Left ventricle myocardium inferior (tissue), 1 donor: ENCODE results near the gene ZDHHC14. TPM values are rescaled to one million over a fixed set of nuclear protein-coding genes. Genes with fewer than 3 reads are reported as not detected.

ENCODE experiments used
- DNase-seq: peaks from one replicate; pipeline ENCODE4 v3.0.0-alpha.2; 2020
- H3K27ac ChIP-seq: fragments of 200-600 bp; replicated peaks from 2 replicates; pipeline ENCODE4 v1.8.0; 2021
- H3K27me3 ChIP-seq: fragments of 200-600 bp; 2 replicates; pipeline ENCODE4 v1.8.0; 2021; ENCODE audit warnings: low read depth
- H3K36me3 ChIP-seq: fragments of 200-600 bp; 2 replicates; pipeline ENCODE4 v1.8.0; 2021
- H3K4me1 ChIP-seq: fragments of 200-600 bp; 2 replicates; pipeline ENCODE4 v1.8.0; 2021
- H3K4me3 ChIP-seq: fragments of 200-600 bp; 2 replicates; pipeline ENCODE4 v1.8.0; 2021; ENCODE audit warnings: mild to moderate bottlenecking, moderate library complexity
- H3K9me3 ChIP-seq: fragments of 200-600 bp; replicated peaks from 2 replicates; pipeline ENCODE4 v1.8.0; 2021
- intact Hi-C: fragments of 100-400 bp; cut with micrococcal nuclease; formaldehyde crosslinking; loops from one replicate; pipeline ENCODE4 v1.11.0; 2022
- total RNA-seq: library from RNA; stranded (reverse); fragmentation: NEBNext Ultra II Directional; extraction: Animal tissue kit (Norgen Biotek cat#: 25700); gene quantifications from one replicate; pipeline ENCODE4 v1.2.1, GENCODE V29; 2021
- TF ChIP-seq, protein P1 (sequence below): fragments of 200-600 bp; IDR thresholded peaks from 2 replicates; pipeline ENCODE4 v1.8.0; 2021; ENCODE audit warnings: antibody characterized with exemption, mild to moderate bottlenecking, borderline replicate concordance
- donor health status: DM: no; HTN: yes; CAD: no; lungs with severe emphysema.

ZDHHC14 gene
- total RNA-seq, 1 donor from 2014 or later: 10.0 TPM

DNA sequence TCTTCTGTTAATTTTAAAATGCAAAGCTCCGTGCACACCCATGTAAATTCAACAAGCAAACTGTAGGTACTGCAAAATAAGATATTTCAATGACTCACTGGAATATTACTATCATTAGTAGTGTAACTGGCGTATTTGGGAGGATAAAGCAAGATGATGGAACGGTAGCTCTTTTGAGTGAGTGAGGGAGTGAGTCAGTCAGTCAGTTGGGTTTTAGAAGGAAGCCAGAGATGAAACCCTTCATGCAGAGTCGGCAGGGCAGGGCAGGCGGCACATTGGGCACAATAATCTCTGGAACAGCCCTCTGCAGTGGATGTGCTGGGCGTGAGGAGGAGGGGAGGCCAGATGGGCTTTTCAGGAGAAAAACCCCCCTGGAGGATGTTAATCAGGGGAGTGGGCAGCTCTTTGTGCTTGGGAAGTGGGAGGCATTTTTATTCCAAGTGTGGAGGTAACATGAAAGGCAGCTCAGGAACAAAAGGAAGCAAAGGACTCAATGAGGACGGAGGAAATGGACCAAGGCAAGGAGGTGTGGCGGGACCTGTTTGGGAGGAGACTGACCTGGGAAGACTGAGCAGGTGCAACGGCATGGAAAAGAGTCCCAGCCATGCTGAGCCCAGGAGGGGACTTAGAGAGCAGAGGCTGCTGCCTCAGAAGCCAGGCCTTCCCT lies 171.2 kb downstream of the ZDHHC14 start:
- intact Hi-C loops: no loop called here

DNA sequence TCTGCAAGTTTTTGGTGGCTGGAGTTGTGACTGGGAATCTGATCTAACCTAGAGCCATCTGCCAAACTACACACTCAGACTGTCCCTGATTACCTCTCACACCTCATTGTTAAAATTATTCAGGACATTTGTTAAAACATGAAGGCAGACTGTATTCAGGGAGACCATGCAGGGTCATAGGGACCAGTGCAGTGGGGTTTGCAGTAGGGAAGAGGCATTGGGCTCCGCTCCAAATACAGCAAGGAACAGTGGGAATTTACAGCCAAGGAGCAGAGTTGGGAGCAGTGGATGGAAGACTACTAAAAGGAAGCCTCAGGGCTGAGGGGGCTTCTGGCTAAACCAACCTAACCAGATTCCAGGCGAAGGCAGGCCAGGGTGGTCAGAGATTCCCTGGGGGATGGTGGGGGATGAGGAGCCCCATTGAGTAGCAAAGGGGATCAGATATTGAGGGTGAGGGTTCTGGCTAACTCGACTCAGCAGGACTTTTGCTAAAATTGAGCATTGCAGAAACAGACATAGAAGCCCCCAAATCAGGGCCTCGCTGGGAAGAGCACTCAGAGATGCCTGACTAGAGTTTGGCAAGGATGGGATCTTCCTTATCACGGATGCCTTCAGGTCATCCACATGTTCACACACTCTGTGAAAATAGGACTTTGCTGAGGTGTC lies 172.0 kb downstream of the ZDHHC14 start:
- Histone ChIP-seq H3K9me3 (no peaks in the 10 kb centered on the region), H3K4me1 (peaks cover 7% of the 10 kb centered on the region), H3K27me3 (no peaks in the 10 kb centered on the region), H3K4me3 (no peak overlapping the region), H3K36me3 (no peaks in the 10 kb centered on the region), H3K27ac (no peak overlapping the region)
- DNase-seq: no peak
- intact Hi-C loops: no loop called here
- TF ChIP-seq, protein P1, sequence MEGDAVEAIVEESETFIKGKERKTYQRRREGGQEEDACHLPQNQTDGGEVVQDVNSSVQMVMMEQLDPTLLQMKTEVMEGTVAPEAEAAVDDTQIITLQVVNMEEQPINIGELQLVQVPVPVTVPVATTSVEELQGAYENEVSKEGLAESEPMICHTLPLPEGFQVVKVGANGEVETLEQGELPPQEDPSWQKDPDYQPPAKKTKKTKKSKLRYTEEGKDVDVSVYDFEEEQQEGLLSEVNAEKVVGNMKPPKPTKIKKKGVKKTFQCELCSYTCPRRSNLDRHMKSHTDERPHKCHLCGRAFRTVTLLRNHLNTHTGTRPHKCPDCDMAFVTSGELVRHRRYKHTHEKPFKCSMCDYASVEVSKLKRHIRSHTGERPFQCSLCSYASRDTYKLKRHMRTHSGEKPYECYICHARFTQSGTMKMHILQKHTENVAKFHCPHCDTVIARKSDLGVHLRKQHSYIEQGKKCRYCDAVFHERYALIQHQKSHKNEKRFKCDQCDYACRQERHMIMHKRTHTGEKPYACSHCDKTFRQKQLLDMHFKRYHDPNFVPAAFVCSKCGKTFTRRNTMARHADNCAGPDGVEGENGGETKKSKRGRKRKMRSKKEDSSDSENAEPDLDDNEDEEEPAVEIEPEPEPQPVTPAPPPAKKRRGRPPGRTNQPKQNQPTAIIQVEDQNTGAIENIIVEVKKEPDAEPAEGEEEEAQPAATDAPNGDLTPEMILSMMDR: no peak

More for the DNA sequence above, 171.2 kb downstream of the ZDHHC14 start:
- Histone ChIP-seq H3K4me3 (no peak overlapping the region), H3K36me3 (no peaks in the 10 kb centered on the region), H3K27ac (no peak overlapping the region), H3K9me3 (no peaks in the 10 kb centered on the region), H3K27me3 (no peaks in the 10 kb centered on the region), H3K4me1 (peaks cover 7% of the 10 kb centered on the region)
- DNase-seq: no peak
- TF ChIP-seq, protein P1: no peak

DNA sequence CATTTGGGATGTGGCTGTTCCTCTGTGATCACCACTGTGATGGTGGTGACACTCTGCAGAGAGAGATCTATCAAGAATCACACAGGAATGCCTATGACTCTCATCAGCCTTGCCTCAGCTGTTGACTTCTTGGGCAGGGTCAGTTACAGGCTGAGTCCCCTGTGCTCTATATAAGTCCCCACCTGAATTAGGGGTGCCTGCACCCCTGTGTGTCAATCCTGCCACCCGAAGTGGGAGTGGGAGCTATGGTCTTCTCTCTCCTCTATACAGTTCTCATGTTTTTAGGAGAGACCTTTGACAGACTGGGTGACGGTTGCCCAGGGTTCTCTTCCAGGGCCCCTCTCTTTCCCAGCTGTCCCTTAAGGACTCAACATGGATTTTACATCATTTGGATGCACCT lies 173.8 kb downstream of the ZDHHC14 start:
- no peaks in the 10 kb centered on the region for H3K4me1 ChIP-seq
- H3K36me3 ChIP-seq: no peaks in the 10 kb centered on the region
- intact Hi-C loops: no loop called here
- no peak for DNase-seq
- H3K9me3 ChIP-seq: no peaks in the 10 kb centered on the region
- no peak overlapping the region for H3K27ac ChIP-seq
- no peak overlapping the region for H3K4me3 ChIP-seq
- TF ChIP-seq, protein P1: no peak
- H3K27me3 ChIP-seq: no peaks in the 10 kb centered on the region

DNA sequence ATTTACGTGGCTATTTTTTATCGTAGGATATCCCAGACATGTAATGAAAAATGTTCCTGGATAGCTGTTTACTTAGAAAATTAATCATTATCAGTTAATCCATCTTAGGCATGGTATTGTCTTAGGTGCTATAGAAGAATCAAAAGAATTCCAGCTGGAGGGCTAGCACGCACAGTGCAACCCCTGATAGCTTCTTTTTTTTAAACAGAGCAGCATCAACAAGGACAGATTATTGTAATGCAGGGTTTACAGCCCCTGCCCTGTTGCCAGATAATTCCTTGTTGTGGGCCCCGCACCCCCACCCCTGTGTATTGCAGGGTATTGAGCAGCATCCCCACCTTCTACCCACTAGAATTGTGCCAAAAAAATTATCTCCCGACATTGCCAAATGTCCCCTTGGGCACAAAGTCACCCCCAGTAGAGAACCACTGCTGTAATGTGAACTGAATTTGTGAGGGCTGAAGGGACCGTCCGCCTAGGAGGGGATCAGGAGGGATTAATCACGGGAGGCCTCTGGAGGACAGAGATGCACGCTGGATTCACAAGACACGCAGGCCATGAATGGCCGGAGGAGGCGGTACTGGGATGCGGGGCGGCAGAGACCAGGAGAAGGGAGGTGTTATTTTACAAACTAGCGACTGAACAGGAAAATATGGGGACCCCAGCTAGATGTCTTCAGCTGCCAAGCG lies 174.6 kb downstream of the ZDHHC14 start:
- Histone ChIP-seq H3K27ac (no peak overlapping the region), H3K4me1 (no peaks in the 10 kb centered on the region), H3K9me3 (no peaks in the 10 kb centered on the region), H3K4me3 (no peak overlapping the region), H3K27me3 (no peaks in the 10 kb centered on the region), H3K36me3 (no peaks in the 10 kb centered on the region)
- TF ChIP-seq, protein P1: no peak
- DNase-seq: no peak
- intact Hi-C loops: no loop called here

DNA sequence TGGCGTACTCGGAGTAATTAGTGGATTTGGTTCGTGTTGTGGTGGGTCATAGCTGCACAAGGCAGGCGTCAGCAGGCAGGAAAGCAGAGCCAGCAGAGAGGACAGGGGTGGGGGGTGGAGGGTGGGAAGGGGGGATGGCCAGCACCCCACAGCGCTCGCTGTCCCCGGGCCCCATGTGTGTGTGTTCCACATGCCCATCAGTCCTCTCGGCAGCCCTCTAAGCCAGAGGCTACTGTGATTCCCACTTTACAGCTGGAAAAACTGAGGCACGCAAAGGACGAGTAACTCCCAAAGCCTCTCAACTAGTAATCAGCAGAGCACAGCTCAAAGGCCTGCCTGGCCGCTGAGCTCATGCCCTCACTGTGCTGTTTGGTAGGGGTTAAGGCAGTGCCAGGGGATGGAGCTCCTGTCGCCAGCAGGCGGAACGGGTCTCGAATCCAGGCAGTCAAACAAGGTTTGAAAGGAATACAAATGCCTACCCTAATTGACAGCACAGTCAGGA lies 175.2 kb downstream of the ZDHHC14 start:
- no peaks in the 10 kb centered on the region for H3K36me3 ChIP-seq

More for the DNA sequence above, 175.2 kb downstream of the ZDHHC14 start:
- intact Hi-C loops: no loop called here
- Histone ChIP-seq H3K4me3 (no peak overlapping the region), H3K27me3 (no peaks in the 10 kb centered on the region), H3K9me3 (no peaks in the 10 kb centered on the region), H3K4me1 (no peaks in the 10 kb centered on the region), H3K27ac (no peak overlapping the region)
- DNase-seq: no peak
- TF ChIP-seq, protein P1: no peak
